Body of pancreas (tissue), 4 donors: ENCODE measurements around the gene RAB3B.

Experiments used
- POLR2A ChIP-seq, 3 donors: fragments of 450-650 bp; IDR thresholded peaks; one replicate each; pipeline ENCODE4 v1.6.1; 2016; ENCODE audit warnings: antibody characterized with exemption in 3 of 3, mild to moderate bottlenecking in 2 of 3
- TF ChIP-seq, protein P1 (sequence below), 7 experiments: fragments of 450-650 bp in 4 of 7; fragments of 200-600 bp in 3 of 7; sonication (generic) in 3 of 7; IDR thresholded peaks; one replicate each; pipeline ENCODE4 v1.5.1; 2016 to 2019; ENCODE audit warnings: antibody characterized with exemption in 7 of 7

DNA sequence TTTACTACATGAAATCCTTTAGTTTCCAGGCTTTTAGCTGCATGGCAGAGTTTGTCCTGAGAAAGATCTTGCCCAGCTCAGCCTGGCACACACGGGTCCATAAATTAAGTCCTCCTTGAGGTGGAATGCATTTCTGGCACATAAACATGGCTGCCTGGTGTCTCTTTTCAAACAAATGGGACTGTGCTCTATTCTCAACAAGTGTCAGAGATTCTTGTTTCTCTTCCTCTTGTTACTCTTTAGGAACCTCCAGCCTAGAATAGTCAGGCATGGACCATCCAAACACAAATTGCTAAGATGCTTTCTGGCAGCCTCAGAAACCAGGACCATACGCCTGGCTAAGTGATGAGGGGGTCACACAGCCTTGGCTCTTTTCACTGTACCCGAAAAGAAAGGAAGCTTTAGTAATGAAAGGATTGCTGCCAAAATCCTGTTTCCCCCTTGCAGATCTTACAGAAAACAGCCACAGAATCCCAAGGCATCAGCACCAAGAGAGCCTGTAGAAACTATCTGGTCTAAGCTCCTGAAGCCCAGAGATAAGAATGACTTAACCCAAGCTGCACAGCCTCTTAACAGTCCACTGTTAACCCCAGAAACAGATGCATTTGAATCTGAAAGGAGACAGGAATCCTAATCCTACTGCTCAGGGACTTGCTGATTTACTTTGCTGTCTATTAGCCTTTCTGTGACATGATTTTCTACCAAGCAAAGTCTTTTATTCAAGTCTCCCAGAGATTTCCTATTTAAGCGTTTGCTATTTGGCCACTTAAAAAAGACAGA lies 80.1 kb downstream of the RAB3B start:
- TF ChIP-seq, protein P1, sequence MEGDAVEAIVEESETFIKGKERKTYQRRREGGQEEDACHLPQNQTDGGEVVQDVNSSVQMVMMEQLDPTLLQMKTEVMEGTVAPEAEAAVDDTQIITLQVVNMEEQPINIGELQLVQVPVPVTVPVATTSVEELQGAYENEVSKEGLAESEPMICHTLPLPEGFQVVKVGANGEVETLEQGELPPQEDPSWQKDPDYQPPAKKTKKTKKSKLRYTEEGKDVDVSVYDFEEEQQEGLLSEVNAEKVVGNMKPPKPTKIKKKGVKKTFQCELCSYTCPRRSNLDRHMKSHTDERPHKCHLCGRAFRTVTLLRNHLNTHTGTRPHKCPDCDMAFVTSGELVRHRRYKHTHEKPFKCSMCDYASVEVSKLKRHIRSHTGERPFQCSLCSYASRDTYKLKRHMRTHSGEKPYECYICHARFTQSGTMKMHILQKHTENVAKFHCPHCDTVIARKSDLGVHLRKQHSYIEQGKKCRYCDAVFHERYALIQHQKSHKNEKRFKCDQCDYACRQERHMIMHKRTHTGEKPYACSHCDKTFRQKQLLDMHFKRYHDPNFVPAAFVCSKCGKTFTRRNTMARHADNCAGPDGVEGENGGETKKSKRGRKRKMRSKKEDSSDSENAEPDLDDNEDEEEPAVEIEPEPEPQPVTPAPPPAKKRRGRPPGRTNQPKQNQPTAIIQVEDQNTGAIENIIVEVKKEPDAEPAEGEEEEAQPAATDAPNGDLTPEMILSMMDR (IDR thresholded peaks at IDR 0.05) = no peak
- no peak for TF ChIP-seq POLR2A (IDR thresholded peaks at IDR 0.05)
